HG02610 (cell line): Measurements from ENCODE around the gene SH3D19.

Source experiments
- ATAC-seq: cut with Tn5 transposase; IDR thresholded peaks from one replicate; pipeline ENCODE4 v1.9.1; 2021; ENCODE audit warnings: mild to moderate bottlenecking, moderate library complexity; ENCODE audit not compliant: unreplicated experiment

SH3D19 gene, protein sequence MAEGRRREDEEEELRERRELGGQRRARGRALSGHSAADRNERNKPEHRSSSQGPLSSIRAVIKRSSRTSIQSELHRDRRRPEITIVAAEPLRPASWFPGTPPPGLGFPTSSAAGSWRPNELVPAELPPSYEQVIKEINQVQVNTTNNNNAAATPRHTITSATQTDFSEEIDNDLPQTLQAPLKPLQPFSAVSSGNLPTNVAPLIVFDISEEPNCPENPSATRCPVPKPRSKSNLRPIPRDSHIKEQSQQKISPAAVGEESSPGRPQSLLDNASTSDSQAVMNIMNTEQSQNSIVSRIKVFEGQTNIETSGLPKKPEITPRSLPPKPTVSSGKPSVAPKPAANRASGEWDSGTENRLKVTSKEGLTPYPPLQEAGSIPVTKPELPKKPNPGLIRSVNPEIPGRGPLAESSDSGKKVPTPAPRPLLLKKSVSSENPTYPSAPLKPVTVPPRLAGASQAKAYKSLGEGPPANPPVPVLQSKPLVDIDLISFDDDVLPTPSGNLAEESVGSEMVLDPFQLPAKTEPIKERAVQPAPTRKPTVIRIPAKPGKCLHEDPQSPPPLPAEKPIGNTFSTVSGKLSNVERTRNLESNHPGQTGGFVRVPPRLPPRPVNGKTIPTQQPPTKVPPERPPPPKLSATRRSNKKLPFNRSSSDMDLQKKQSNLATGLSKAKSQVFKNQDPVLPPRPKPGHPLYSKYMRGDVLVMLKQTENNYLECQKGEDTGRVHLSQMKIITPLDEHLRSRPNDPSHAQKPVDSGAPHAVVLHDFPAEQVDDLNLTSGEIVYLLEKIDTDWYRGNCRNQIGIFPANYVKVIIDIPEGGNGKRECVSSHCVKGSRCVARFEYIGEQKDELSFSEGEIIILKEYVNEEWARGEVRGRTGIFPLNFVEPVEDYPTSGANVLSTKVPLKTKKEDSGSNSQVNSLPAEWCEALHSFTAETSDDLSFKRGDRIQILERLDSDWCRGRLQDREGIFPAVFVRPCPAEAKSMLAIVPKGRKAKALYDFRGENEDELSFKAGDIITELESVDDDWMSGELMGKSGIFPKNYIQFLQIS

GRCh38 chr4:151325111-151325948 lies at the start of gene SH3D19:
Gene SH3D19 (minus strand): TSS chr4:151325605. CDS start chr4:151325352, 253 bp downstream.
- peak; percentile 42 for ATAC-seq

DNA sequence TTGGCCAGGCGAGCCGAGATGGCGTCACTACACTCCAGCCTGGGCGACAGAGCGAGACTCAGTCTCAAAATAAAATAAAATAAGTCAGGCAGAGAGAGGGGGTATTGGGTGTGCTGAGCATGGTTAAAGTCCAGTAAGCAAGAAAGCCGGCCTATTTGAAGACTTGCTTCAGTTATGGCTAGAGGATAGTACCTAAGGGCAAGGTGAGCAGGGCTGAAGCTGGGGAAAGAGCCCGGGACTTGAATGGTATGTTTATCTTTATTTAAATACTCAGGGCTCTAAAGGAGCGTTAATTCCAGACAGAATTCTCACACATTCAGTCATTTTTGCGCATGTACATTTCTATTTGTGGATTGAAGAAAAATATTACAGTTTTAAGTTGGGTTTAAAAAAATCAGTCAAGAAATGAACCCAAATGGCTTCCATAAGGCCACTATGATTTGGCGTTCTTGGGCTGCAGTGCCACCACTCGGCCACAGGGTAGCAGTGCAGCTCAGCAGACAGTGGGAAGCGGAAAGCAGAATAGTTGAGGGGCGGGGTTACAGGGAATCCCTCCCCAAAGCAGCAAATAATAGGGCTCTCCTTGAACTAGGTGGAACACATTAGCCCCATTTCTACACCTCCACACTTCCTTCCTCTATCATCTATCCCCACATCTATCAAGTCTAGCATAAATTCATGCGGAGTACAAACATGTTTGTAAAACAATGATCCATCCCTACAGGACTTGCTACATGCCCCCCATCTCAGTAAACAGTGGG lies 37.2 kb upstream of the SH3D19 start:
- peak; percentile 97 for ATAC-seq

DNA sequence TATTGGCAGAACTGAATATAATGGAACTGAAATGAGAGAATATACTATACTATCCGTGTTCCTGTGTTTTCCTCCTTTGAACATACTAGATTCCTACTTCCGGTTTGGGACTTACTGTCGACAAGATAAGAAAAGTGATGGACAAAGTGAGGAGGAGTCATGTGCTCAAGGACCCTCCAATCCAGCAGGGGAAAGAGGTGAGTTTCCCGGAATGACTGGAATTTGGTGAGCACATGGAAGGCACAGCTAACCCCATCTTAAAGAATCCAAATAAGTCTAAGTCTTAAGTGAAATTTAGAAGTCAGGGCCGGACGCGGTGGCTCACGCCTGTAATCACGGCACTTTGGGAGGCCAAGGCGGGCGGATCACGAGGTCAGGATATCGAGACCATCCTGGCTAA lies 36.6 kb upstream of the SH3D19 start:
- no peak for ATAC-seq

DNA sequence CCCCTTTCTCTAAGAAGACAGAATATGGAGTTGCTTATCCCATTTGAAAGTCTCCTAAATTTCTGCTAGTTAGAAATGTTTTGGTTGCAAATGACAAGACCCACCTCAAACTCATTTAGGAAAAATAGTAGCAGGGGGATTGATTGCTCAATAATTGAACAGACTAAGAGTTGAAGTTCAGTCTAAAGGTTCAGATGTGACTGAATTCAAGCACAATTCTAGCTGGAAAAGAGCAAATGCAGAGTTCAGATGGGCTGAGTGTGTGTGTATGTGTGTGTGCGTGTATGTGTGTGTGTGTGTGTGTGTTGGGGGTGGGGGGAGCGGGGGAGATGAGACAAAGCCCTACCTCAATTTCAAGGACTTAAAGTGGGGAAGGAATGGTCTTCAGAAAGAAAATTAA lies 35.7 kb upstream of the SH3D19 start:
- ATAC-seq = no peak

DNA sequence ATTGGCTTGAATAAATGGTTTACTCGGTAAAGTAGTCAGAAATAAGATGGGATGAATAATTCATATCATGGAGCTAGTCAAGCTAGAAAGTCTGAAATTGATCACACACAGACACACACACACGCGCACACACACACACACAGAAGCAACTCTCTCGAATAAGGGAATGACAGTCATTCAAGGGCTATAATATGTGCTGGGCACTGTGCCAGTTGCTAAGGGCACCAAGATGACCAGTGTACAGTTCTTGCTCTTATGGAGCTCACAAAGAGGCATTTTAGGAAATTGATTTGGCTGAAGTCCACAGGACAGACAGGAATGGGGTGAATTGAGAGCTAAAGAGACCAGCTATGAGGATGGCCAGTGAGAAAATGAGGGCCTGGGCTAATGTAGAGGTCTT lies 34.2 kb upstream of the SH3D19 start:
- no peak for ATAC-seq

GRCh38 chr4:151358266-151358665 lies 32.9 kb upstream of the SH3D19 start:
- ATAC-seq = no peak

- no peak for ATAC-seq
Measured at GRCh38 chr4:151356510-151356909, 31.1 kb upstream of the SH3D19 start.

- no peak for ATAC-seq
Measured at GRCh38 chr4:151355155-151355554, 29.8 kb upstream of the SH3D19 start.

- no peak for ATAC-seq
Measured at GRCh38 chr4:151347490-151348235, 22.3 kb upstream of the SH3D19 start.

- ATAC-seq = no peak
Measured at GRCh38 chr4:151344948-151345347, 19.5 kb upstream of the SH3D19 start.

- no peak for ATAC-seq
Measured at GRCh38 chr4:151340751-151341385, 15.5 kb upstream of the SH3D19 start.

DNA sequence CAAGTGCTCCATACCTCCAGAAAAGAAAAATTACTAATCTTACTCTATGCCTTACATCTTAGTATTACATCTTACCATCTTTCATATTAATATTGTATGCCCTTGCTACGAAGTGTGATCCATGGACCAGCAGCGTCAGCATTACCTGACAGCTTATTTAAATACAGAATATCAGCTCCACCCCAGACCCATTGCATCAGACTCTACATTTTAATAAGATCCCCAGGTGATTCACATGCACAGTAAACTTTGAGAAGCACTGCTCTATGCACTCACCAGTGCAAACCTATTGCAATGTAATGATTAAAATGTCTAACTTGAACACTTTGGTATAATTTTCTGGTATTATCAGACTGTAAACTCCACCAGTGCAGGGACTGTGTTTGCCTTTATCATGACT lies 14.1 kb upstream of the SH3D19 start:
- no peak for ATAC-seq

- no peak for ATAC-seq
Measured at GRCh38 chr4:151331276-151332042, 6.1 kb upstream of the SH3D19 start.

DNA sequence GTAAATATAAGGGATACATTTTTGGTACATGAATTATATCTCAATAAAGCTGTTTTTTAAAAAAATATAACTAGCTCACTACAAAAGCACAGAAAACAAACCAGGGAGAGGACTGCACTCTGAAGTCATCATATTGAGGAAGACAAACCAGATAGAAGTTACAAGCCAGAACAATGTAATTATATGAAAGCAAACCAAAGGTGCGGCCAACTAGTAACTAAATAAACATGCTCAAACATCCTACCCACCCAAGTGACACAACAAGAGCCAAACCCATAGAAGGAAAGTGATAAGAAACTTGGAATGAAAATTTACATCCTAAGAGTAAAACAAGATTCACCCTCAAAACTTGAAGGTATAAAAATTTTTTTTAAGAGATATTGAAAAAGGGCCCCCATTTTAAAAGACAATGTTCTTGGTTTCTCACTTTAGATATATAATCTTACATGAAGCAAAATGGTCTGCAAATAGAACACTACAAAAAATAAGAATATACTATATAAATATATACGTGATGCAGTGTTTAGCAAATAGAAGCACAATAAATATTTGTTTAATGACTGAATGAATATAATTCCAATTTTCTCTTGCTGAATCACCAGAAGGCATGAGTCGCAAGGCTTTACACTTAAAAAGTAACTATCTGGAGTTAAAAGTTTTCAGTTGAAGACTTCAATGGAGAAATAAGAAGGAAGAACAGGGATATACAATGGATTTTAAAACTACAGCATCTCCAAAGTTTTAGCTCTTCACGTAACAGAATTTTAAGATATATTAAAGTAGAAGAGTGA lies 4.0 kb upstream of the SH3D19 start:
- ATAC-seq = no peak

DNA sequence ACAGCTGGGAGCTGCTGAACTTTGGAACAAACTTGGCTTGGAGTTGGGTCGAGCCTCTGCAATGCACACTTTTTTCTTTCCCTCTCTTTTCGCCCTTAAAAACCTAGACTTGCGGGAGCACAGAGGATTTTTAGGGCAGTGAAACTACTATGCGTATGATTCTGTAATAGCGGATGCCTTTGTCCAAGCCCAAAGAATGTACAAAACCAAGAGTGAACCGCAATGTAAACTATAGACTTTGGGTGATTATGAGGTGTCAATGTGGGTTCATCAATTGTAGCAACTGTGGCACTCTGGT lies 493 bp upstream of the SH3D19 start:
- ATAC-seq = no peak

- ATAC-seq = peak; percentile 78
Measured at GRCh38 chr4:151324752-151325110, 674 bp downstream of the SH3D19 start.

GRCh38 chr4:151324124-151324751 lies 1.2 kb downstream of the SH3D19 start:
- ATAC-seq = no peak
